Omental fat pad (tissue), 4 donors: ENCODE data around the gene CACNA1D. TPM values are rescaled to one million over a fixed set of nuclear protein-coding genes. Genes with fewer than 3 reads are reported as not detected.
A peak's percentile ranks its signal among the peaks of the same experiment; 100 is the strongest.

Experiments
- ATAC-seq: fragments of 150-250 bp; one replicate; pipeline ENCODE4 v1.9.1; 2016; ENCODE audit warnings: mild to moderate bottlenecking, moderate library complexity; ENCODE audit not compliant: low FRiP score
- DNase-seq: peaks from one replicate; pipeline ENCODE4 v3.0.0-alpha.2; 2019; ENCODE audit warnings: low spot score
- CTCF ChIP-seq, 3 donors: fragments of 450-650 bp; IDR thresholded peaks; one replicate each; pipeline ENCODE4 v1.5.1; 2016 to 2017; ENCODE audit warnings: antibody characterized with exemption in 3 of 3, mild to moderate bottlenecking in 3 of 3, moderate library complexity in 2 of 3
- total RNA-seq, 4 donors: library from RNA; depleted of rRNA; stranded (reverse); fragments of >200 nt; gene quantifications; one replicate each; pipeline ENCODE4 v1.1.0, GENCODE V29; 2016

The CACNA1D gene
- total RNA-seq, 4 donors from 2014 or later: 0.24 to 1.8 (median 0.74) TPM

- ATAC-seq: no peak
- TF ChIP-seq CTCF (IDR thresholded peaks at IDR 0.05): no peak
- DNase-seq: no peak
Measured at GRCh38 chr3:53726643-53727042, 232.2 kb downstream of the CACNA1D start.

- no peak for DNase-seq
- no peak for ATAC-seq
- TF ChIP-seq CTCF (IDR thresholded peaks at IDR 0.05): no peak
Measured at GRCh38 chr3:53728606-53729005, 234.2 kb downstream of the CACNA1D start.

- TF ChIP-seq CTCF (IDR thresholded peaks at IDR 0.05): no peak
Measured at GRCh38 chr3:53729159-53729558, 234.7 kb downstream of the CACNA1D start.

GRCh38 chr3:53729618-53730017 is 235.2 kb downstream of the CACNA1D start:
- no peak for ATAC-seq
- no peak for TF ChIP-seq CTCF (IDR thresholded peaks at IDR 0.05)
- DNase-seq: no peak

More at GRCh38 chr3:53729159-53729558, 234.7 kb downstream of the CACNA1D start:
- DNase-seq (no peak), ATAC-seq (no peak)

- ATAC-seq (no peak), DNase-seq (no peak)
- TF ChIP-seq CTCF (IDR thresholded peaks at IDR 0.05): no peak
Measured at GRCh38 chr3:53730576-53730975, 236.2 kb downstream of the CACNA1D start.

- no peak for ATAC-seq
- TF ChIP-seq CTCF (IDR thresholded peaks at IDR 0.05): no peak
- no peak for DNase-seq
Measured at GRCh38 chr3:53731934-53732624, 237.7 kb downstream of the CACNA1D start.

- no peak for DNase-seq
- ATAC-seq: peak; percentile 45
- no peak for TF ChIP-seq CTCF (IDR thresholded peaks at IDR 0.05)
Measured at GRCh38 chr3:53733446-53733845, 239.0 kb downstream of the CACNA1D start.
